ENCODE results near the gene GSG1.
"Not testable (repeated sequence)": the region's sequence is repeated elsewhere in the genome, so short reads cannot be mapped to it uniquely, and the experiment has no call there.

GSG1 gene

GRCh38 chr12:13046964-13047363, 56.5 kb downstream of the GSG1 start:
- DNase-seq = no peak

- DNase-seq = no peak
Measured at GRCh38 chr12:13045816-13046215, 57.7 kb downstream of the GSG1 start.

- no peak for DNase-seq
Measured at GRCh38 chr12:13044906-13045299, 58.6 kb downstream of the GSG1 start.

GRCh38 chr12:13044002-13044905, 59.2 kb downstream of the GSG1 start, which contains the start of gene FAM234B:
TSS of gene FAM234B (plus strand) at chr12:13044381. CDS start at chr12:13044404, 23 bp downstream.
- DNase-seq = peak; percentile 63 to 70

- DNase-seq = no peak
Measured at GRCh38 chr12:13042666-13043230, 60.7 kb downstream of the GSG1 start.

GRCh38 chr12:13041224-13041623, 62.2 kb downstream of the GSG1 start:
- no peak for DNase-seq

- DNase-seq = no peak
Measured at GRCh38 chr12:13039328-13039956, 64.0 kb downstream of the GSG1 start.

GRCh38 chr12:13038491-13039161, 64.8 kb downstream of the GSG1 start:
- DNase-seq = no peak

GRCh38 chr12:13036881-13037280, 66.6 kb downstream of the GSG1 start:
- DNase-seq = no peak

GRCh38 chr12:13035335-13035734, 68.1 kb downstream of the GSG1 start:
- not testable (repeated sequence) for DNase-seq

Measured in activated CD4-positive, alpha-beta T cell treated with anti-CD3 and anti-CD28 coated beads for 4 hours (primary cell).